GM12878 (cell line): ENCODE results near the gene USP26. TPM values are rescaled to one million over a fixed set of nuclear protein-coding genes. Genes with fewer than 3 reads are reported as not detected.

ENCODE experiments used
- ATAC-seq: fragments of 200-7000 bp; cut with Tn5 transposase; 3 replicates; pipeline ENCODE4 v1.9.1; 2020; ENCODE audit warnings: mild to moderate bottlenecking, moderate library complexity
- BruUV-seq: library from RNA; stranded (reverse); fragments of 400-500 nt; replicated peaks from 2 replicates; lab custom pipeline; 2021; lab: Mats Ljungman, UMichigan
- CTCF ChIA-PET: fragments of 300-600 bp; sonication (Branson Sonifier 250); formaldehyde crosslinking; extraction: SDS; loops from one replicate; lab custom pipeline; 2021; ENCODE audit warnings: inconsistent platforms; lab: Yijun Ruan, JAX
- POLR2A ChIA-PET: fragments of 350-600 bp; formaldehyde crosslinking; extraction: SDS; loops from one replicate; lab custom pipeline; 2021; ENCODE audit warnings: inconsistent platforms; lab: Charles Lee
- RAD21 ChIA-PET: fragments of 300-600 bp; sonication (Branson Sonifier 250); formaldehyde crosslinking; loops from one replicate; lab custom pipeline; 2023; ENCODE audit warnings: antibody characterized with exemption; ENCODE audit not compliant: unreplicated experiment; lab: Charles Lee
- SMC1A ChIA-PET: fragments of 300-600 bp; sonication (Branson Sonifier 250); formaldehyde crosslinking; loops from one replicate; lab custom pipeline; 2023; ENCODE audit not compliant: unreplicated experiment, uncharacterized antibody; lab: Charles Lee
- DNase-seq: peaks from one replicate; pipeline ENCODE4 v3.0.0-alpha.2; 2011; ENCODE audit warnings: low read depth, low spot score
- FAIRE-seq: peaks from 3 replicates; lab custom pipeline; 2011; peaks lifted over from hg19 to GRCh38; lab: Jason Lieb, UNC
- H2AFZ ChIP-seq: 2 replicates; pipeline ENCODE4 v1.6.0; 2011; ENCODE audit warnings: low read depth, low read length, control low read depth; ENCODE audit not compliant: control insufficient read depth
- H3K27ac ChIP-seq: 2 replicates; pipeline ENCODE4 v1.5.1; 2011; ENCODE audit warnings: control low read depth; ENCODE audit not compliant: control insufficient read depth, insufficient read depth
- H3K27me3 ChIP-seq, 2 experiments: replicated peaks in 1 of 2; 2 replicates each; pipeline versions ENCODE4 v1.6.0 to v1.6.1; 2011; ENCODE audit warnings: low read length in 1 of 2; ENCODE audit not compliant: control insufficient read depth in 2 of 2, insufficient read depth in 2 of 2
- H3K36me3 ChIP-seq, 2 experiments: 2 replicates each; pipeline ENCODE4 v1.5.1; 2011; ENCODE audit warnings: low read length in 1 of 2; ENCODE audit not compliant: control insufficient read depth in 2 of 2, insufficient read depth in 2 of 2
- H3K4me1 ChIP-seq: 2 replicates; pipeline ENCODE4 v1.6.1; 2011; ENCODE audit warnings: mild to moderate bottlenecking, low read length, moderate library complexity, mixed read lengths; ENCODE audit not compliant: control insufficient read depth, insufficient read depth
- H3K4me2 ChIP-seq: 2 replicates; pipeline ENCODE4 v1.6.0; 2011; ENCODE audit warnings: control low read depth; ENCODE audit not compliant: control insufficient read depth, insufficient read depth
- H3K4me3 ChIP-seq: fragments of 200-600 bp; sonication (generic); 2 replicates; pipeline ENCODE4 v1.5.1; 2016
- H3K79me2 ChIP-seq: 2 replicates; pipeline ENCODE4 v1.6.0; 2011; ENCODE audit warnings: low read length; ENCODE audit not compliant: control insufficient read depth, insufficient read depth
- H3K9ac ChIP-seq: 2 replicates; pipeline ENCODE4 v1.8.0; 2011; ENCODE audit warnings: low read length, control low read depth, mixed read lengths; ENCODE audit not compliant: control insufficient read depth, insufficient read depth
- H3K9me3 ChIP-seq: replicated peaks from 3 replicates; pipeline ENCODE4 v1.5.1; 2011; ENCODE audit warnings: mild to moderate bottlenecking, low read length; ENCODE audit not compliant: control insufficient read depth, insufficient read depth
- H4K20me1 ChIP-seq: 2 replicates; pipeline ENCODE4 v1.6.0; 2011; ENCODE audit not compliant: control insufficient read depth, insufficient read depth
- GABPA ChIP-seq: IDR thresholded peaks from 2 replicates; pipeline ENCODE4 v1.6.1; 2014; ENCODE audit warnings: antibody characterized with exemption, low read depth, mild to moderate bottlenecking, inconsistent platforms
- GATAD2B ChIP-seq: fragments of 450-650 bp; conservative IDR thresholded peaks from 2 replicates; pipeline ENCODE4 v1.6.1; 2017; ENCODE audit warnings: low read depth, mild to moderate bottlenecking, moderate library complexity
- MTA3 ChIP-seq: IDR thresholded peaks from 2 replicates; pipeline ENCODE4 v1.6.1; 2012; ENCODE audit warnings: low read length, inconsistent platforms, borderline replicate concordance
- NFIC ChIP-seq: IDR thresholded peaks from 2 replicates; pipeline ENCODE4 v1.6.1; 2012; ENCODE audit warnings: low read depth, mild to moderate bottlenecking, inconsistent platforms, low read length, moderate library complexity
- PML ChIP-seq: IDR thresholded peaks from 2 replicates; pipeline ENCODE4 v1.6.1; 2012; ENCODE audit warnings: low read length, inconsistent platforms
- POLR2AphosphoS2 ChIP-seq: IDR thresholded peaks from 2 replicates; pipeline ENCODE4 v1.6.1; 2011; ENCODE audit warnings: low read depth, mild to moderate bottlenecking, low read length, improper control_type of control experiment, moderate library complexity
- SMAD5 ChIP-seq: IDR thresholded peaks from 2 replicates; pipeline ENCODE4 v1.6.1; 2016; ENCODE audit warnings: antibody characterized with exemption, low read depth
- SUZ12 ChIP-seq: fragments of 200-600 bp; sonication (generic); IDR thresholded peaks from one replicate; pipeline ENCODE4 v1.6.1; 2018; ENCODE audit warnings: antibody characterized with exemption, mild to moderate bottlenecking; ENCODE audit not compliant: unreplicated experiment
- ZNF207 ChIP-seq: fragments of 450-650 bp; IDR thresholded peaks from 2 replicates; pipeline ENCODE4 v1.6.1; 2014; ENCODE audit warnings: antibody characterized with exemption, mild to moderate bottlenecking, borderline replicate concordance
- ZNF217 ChIP-seq: fragments of 450-650 bp; IDR thresholded peaks from 2 replicates; pipeline ENCODE4 v1.6.1; 2017; ENCODE audit warnings: antibody characterized with exemption, mild to moderate bottlenecking
- ZNF274 ChIP-seq: IDR thresholded peaks from one replicate; pipeline ENCODE4 v1.8.0; 2011; ENCODE audit not compliant: insufficient read length, insufficient read depth
- WGBS: methylation state at CpG from one replicate; pipeline ENCODE4 v1.1.6; 2016; ENCODE audit warnings: low lambda C conversion rate; ENCODE audit not compliant: insufficient replicate concordance, insufficient coverage; ENCODE audit errors: missing lambda C conversion rate; 5-methylcytosine and 5-hydroxymethylcytosine counted together
- in situ Hi-C: fragments of 300-500 bp; cut with MboI; formaldehyde crosslinking; loops from 9 replicates; pipeline ENCODE4 v1.14.3; 2018; ENCODE audit warnings: mixed read lengths
- intact Hi-C: fragments of 100-400 bp; cut with micrococcal nuclease; formaldehyde crosslinking; loops from one replicate; pipeline ENCODE4 v1.14.2; 2022; ENCODE audit not compliant: unreplicated experiment
- polyA plus RNA-seq, 11 experiments: library from polyadenylated mRNA; depleted of rRNA in 4 of 11; unstranded in 6 of 11; stranded (reverse) in 5 of 11; fragments of >200 nt; fragmentation: Nextera tagmentation in 4 of 11; fragmentation: Illumina TruSeq in 1 of 11; extraction: Ambion mirVana in 4 of 11; extraction: Trizol in 1 of 11; gene quantifications; 1 replicate in 1 of 11; 2 replicates in 10 of 11; pipeline versions ENCODE4 v1.2.1 to v1.2.3, GENCODE V29; 2011 to 2016; ENCODE audit warnings: inconsistent platforms in 2 of 11, missing spikeins in 2 of 11, low read depth in 1 of 11
- total RNA-seq, 4 experiments: library from RNA; depleted of rRNA in 3 of 4; stranded (reverse); fragments of >200 nt in 3 of 4; fragmentation: Illumina TruSeq in 1 of 4; extraction: Trizol in 1 of 4; gene quantifications; 2 replicates each; pipeline versions ENCODE4 v1.2.1 to v1.2.3, GENCODE V29; 2013 to 2021
- TF ChIP-seq, protein P1 (sequence below): IDR thresholded peaks from 2 replicates; pipeline ENCODE4 v1.6.1; 2012; ENCODE audit warnings: low read length, inconsistent platforms
- TF ChIP-seq, protein P2 (sequence below), 3 experiments: IDR thresholded peaks in 2 of 3; conservative IDR thresholded peaks in 1 of 3; 2 replicates each; pipeline ENCODE4 v1.5.1; 2011; ENCODE audit warnings: low read depth in 3 of 3, low read length in 3 of 3, mild to moderate bottlenecking in 3 of 3, control low read depth in 2 of 3, moderate library complexity in 2 of 3, inconsistent platforms in 1 of 3, mixed read lengths in 1 of 3; ENCODE audit not compliant: control insufficient read depth in 2 of 3, insufficient read depth in 1 of 3; ENCODE audit errors: extremely low read depth in 1 of 3

USP26 gene
- total and polyA plus RNA-seq, 10 of the 15 experiments (the other 5 are each of a cell fraction or from before 2014, with no cell fraction given), result not detected

DNA sequence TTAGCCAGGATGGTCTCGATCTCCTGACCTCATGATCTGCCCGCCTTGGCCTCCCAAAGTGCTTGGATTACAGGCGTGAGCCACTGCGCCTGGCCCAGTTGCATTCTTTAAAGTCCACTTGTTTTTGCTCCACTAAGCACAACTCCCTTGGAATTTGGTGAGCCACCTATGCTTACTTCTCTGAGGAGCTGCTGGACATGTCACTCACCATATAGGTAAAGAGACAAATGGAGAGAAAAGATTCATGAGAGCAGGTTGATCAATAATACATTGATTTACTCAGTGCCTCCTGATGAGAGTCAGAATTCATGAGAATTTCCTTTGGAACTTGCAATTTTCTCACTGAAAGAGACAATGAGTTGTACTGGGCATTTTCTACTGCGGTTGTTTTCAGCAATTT, 48.2 kb downstream of the USP26 start:
- H3K4me2 ChIP-seq, result no peak overlapping the region
- no peaks in the 10 kb centered on the region; a peak in 1 of 4 replicates for H3K27me3 ChIP-seq
- CTCF ChIA-PET, result no interaction called here
- no peaks in the 10 kb centered on the region for H4K20me1 ChIP-seq
- no peak overlapping the region for H3K27ac ChIP-seq
- POLR2A ChIA-PET, result no interaction called here
- TF ChIP-seq GATAD2B (no peak), NFIC (no peak), ZNF274 (no peak), SMAD5 (no peak), POLR2AphosphoS2 (no peak), ZNF207 (no peak), MTA3 (no peak), ZNF217 (no peak), GABPA (no peak), SUZ12 (no peak), PML (no peak)
- TF ChIP-seq, protein P1, sequence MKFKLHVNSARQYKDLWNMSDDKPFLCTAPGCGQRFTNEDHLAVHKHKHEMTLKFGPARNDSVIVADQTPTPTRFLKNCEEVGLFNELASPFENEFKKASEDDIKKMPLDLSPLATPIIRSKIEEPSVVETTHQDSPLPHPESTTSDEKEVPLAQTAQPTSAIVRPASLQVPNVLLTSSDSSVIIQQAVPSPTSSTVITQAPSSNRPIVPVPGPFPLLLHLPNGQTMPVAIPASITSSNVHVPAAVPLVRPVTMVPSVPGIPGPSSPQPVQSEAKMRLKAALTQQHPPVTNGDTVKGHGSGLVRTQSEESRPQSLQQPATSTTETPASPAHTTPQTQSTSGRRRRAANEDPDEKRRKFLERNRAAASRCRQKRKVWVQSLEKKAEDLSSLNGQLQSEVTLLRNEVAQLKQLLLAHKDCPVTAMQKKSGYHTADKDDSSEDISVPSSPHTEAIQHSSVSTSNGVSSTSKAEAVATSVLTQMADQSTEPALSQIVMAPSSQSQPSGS, result no peak
- TF ChIP-seq, protein P2, sequence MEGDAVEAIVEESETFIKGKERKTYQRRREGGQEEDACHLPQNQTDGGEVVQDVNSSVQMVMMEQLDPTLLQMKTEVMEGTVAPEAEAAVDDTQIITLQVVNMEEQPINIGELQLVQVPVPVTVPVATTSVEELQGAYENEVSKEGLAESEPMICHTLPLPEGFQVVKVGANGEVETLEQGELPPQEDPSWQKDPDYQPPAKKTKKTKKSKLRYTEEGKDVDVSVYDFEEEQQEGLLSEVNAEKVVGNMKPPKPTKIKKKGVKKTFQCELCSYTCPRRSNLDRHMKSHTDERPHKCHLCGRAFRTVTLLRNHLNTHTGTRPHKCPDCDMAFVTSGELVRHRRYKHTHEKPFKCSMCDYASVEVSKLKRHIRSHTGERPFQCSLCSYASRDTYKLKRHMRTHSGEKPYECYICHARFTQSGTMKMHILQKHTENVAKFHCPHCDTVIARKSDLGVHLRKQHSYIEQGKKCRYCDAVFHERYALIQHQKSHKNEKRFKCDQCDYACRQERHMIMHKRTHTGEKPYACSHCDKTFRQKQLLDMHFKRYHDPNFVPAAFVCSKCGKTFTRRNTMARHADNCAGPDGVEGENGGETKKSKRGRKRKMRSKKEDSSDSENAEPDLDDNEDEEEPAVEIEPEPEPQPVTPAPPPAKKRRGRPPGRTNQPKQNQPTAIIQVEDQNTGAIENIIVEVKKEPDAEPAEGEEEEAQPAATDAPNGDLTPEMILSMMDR (IDR thresholded peaks at IDR 0.05 in 2 of 3, conservative IDR thresholded peaks at IDR 0.05 in 1 of 3; ENCODE audit: control insufficient read depth in 2 of 3, extremely low read depth in 1 of 3, insufficient read depth in 1 of 3, low read depth in 3 of 3, low read length in 3 of 3), result no peak
- H3K4me1 ChIP-seq, result no peaks in the 10 kb centered on the region
- no peak overlapping the region for H3K4me3 ChIP-seq
- H3K36me3 ChIP-seq, result no peaks in the 10 kb centered on the region
- no TSS peak for BruUV-seq
- WGBS, result 44% methylated on average over 5 of the region's 5 CpGs
- intact Hi-C loops (loop anchor here (10.0 kb wide), 1 partner anchor 56 kb away; no protein-coding TSS in a partner anchor), in situ Hi-C loops (no loop called here)
- no peaks in the 10 kb centered on the region for H3K79me2 ChIP-seq
- SMC1A ChIA-PET, result interaction anchor here (0.6 kb wide), 1 partner anchor 29 kb away, joined by 3 read pairs; no protein-coding TSS in a partner anchor
- H3K9me3 ChIP-seq, result no peaks in the 10 kb centered on the region
- H3K9ac ChIP-seq, result no peak overlapping the region
- DNase-seq (no peak), ATAC-seq (no peak), FAIRE-seq (no peak)
- RAD21 ChIA-PET, result no interaction called here
- H2AFZ ChIP-seq, result no peak overlapping the region
